Retinal pigment epithelial cell (primary cell): ENCODE data around the gene CAMTA2.

ENCODE experiments used
- DNase-seq: peaks from one replicate; pipeline ENCODE4 v3.0.0-alpha.2; 2010; ENCODE audit warnings: low read depth
- H3K4me3 ChIP-seq: 2 replicates; pipeline ENCODE4 v1.5.1; 2011; ENCODE audit warnings: mild to moderate bottlenecking, low read length, control low read depth, moderate library complexity
- TF ChIP-seq, protein P1 (sequence below): conservative IDR thresholded peaks from 2 replicates; pipeline ENCODE4 v1.5.1; 2011; ENCODE audit warnings: low read depth, low read length, control low read depth, inconsistent platforms

Gene CAMTA2

DNA sequence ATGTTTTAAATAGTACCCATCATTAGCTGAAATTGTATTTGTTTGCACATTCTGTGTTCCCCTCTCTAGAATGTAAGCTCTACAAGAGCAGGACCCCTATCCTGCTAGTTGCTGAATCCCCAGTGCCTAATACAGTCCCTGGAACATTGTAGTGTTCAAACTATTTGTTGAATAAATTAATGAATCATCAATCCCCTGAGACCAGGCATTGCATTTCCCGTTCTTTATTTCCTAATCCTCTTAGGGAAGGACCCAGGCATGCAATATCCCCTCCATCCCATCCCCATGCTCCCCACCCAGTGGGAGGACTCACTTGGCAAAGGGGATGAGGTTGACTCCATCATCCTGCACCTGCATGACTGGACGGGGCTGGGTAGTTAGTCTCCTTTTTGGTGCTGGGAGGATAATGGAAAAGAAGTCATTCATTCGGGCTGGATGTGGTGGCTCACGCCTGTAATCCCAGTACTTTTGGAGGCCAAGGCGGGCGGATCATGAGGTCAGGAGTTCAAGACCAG, 6.7 kb upstream of the CAMTA2 start:
- TF ChIP-seq, protein P1, sequence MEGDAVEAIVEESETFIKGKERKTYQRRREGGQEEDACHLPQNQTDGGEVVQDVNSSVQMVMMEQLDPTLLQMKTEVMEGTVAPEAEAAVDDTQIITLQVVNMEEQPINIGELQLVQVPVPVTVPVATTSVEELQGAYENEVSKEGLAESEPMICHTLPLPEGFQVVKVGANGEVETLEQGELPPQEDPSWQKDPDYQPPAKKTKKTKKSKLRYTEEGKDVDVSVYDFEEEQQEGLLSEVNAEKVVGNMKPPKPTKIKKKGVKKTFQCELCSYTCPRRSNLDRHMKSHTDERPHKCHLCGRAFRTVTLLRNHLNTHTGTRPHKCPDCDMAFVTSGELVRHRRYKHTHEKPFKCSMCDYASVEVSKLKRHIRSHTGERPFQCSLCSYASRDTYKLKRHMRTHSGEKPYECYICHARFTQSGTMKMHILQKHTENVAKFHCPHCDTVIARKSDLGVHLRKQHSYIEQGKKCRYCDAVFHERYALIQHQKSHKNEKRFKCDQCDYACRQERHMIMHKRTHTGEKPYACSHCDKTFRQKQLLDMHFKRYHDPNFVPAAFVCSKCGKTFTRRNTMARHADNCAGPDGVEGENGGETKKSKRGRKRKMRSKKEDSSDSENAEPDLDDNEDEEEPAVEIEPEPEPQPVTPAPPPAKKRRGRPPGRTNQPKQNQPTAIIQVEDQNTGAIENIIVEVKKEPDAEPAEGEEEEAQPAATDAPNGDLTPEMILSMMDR = no peak
- H3K4me3 ChIP-seq = no peak overlapping the region
- no peak for DNase-seq

DNA sequence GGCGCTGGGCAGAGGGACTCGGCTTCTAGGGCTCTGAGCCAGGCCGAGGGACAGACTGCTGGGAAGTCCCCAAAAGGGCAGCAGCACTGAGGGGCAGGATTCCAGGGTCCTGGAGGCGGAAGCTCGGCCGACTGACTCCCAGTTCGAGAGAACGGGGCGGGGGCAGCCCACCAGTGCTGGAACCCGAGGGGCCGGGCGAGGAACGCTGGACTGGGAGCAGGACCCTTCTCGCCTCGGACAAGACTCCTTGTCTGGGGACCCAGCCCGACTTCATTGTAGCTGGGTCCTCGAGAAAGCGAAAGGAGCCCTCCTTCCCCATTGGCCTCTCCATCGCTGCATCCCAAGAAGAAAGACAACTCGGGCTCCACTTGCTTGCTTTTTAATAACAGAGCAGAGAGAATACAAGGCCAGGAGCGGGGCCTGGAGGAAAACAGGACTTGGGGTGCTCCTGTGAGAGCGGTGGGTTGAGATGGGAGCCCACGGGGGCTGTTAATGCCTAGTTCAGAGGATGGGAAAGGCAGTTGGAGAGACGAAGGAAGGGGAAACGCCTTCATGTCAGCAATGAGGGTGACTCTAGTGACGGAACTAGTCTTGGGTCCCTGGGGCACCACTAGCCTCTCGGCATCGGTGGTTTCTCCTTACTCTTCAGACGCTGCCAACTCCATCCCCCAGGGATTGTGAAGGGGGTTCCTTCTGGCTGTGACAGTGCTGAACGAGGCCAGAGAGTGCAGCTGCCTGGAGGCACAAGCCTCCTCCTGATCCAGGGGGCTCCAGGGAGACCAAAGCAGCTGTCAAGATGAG, 492 bp upstream of the CAMTA2 start:
- DNase-seq = no peak
- H3K4me3 ChIP-seq = peak overlapping the region; percentile 77
- TF ChIP-seq, protein P1 = no peak

DNA sequence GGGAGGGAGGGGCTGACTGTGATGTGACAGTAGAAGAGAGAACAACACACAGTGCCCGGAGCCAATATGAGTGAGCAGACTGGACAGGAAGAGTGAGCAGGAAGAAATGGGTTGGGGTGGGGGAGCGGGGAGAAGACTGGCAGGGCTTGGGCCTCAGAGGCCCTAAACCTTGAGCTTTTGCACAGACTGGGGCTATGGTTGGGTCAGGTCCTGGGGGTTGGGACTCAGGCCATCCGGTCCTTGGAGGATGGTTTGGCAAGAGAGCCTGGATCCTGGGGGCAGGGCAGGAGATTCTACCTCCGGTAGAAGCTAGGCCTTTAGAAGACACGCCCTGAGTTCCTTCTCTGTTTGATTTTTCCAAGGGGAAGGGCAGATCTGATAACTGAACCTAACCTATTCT, 1.1 kb downstream of the CAMTA2 start:
- peak overlapping the region; percentile 77 for H3K4me3 ChIP-seq
- TF ChIP-seq, protein P1 = no peak
- DNase-seq = no peak

DNA sequence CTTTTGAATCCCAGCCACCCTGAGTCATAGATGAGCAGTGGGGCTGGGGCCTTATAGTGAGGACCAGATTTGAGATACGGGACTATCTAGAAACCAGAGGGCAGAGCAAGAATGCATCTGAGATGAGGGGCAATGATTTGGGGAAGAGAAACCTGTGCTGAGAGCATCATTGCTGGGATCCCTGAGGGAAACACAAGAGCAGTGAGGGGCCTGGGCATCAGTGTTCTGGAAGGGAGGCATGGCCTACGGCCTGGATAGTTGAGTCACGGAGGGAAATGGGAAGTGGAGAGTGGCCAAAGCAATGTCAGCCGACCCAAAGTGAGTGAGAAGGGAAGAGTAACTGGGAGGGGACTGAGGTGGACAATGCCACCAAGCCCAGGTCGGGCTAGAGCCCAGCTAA, 5.2 kb downstream of the CAMTA2 start:
- TF ChIP-seq, protein P1 = no peak
- no peak overlapping the region for H3K4me3 ChIP-seq
- DNase-seq = no peak

DNA sequence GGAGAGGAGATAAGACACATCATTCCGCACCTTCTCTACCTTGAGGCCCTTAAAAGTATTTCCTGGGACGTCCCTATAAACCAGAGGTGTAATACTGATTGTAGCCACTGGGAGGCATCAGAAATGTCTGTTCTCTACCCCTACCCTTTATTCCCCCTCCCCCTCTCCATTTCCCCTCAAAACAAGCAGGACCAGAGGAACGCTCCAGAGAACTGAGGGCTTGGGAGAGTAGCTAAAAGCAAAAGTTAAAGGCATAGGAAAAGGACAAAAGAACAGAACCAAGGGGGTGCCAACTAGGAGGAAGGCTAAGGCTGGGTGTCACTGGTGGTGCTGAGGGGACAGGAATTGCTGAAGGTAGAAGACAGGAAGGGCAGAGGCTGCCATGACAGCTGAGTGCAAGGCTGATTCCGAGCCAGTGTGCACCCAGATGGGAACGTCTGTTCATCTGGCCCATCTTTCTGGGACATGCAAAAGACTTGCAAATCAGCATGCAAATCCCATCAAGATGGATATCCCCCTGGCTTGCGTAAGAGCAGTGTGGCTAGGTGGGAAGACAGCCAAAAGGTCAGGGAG, 6.7 kb downstream of the CAMTA2 start:
- no peak for DNase-seq

DNA sequence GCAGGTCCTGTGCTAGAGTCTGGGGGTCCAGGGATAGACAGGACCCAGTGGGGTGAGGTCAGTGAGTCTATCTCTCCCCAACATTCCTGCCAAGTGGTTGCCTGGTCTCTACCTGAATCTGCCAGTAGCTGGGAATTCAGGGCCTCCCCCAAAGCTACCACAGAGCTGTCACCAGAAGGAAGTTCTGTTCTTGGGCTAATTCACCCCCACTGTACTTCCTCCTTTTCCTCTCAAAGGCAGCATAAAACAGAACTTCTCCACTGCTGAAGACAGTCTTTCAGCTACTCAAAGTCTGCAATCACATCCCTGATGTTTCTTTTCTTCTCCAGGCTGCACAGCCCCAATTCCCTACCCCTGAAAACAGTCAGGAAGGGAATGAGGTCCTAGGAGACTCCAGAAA, 8.7 kb downstream of the CAMTA2 start:
- DNase-seq = no peak
- TF ChIP-seq, protein P1 = no peak
- H3K4me3 ChIP-seq = no peak overlapping the region

More for the DNA sequence above, 6.7 kb downstream of the CAMTA2 start:
- TF ChIP-seq, protein P1 = peak; percentile 71
- H3K4me3 ChIP-seq = no peak overlapping the region

DNA sequence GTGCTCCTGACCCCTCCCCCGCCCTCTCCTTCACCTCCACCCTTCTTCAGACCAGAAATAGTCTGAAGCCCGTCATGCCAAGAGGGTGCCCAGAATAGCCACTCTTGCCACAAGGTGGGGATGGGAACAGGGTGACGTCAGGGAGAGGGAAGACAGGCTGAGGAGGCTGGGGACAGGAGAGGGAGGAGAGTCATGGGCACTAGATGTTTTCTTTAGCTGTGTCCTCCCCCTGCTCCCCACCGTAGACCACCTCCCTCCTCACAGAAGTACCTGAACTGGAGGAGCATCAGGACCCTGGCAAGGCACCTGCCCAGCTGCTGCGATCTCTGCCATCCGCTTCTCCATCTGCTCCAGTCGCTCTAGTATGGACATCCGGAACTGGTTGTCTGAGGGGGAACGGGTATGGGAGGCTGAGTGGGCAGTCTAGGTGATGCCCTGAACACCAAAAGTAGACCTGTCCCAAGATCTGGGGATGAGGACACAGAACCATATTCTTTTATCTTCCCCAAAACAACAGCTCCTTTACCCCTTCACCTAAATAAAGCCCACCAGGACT, 13.3 kb downstream of the CAMTA2 start:
- DNase-seq = no peak
- TF ChIP-seq, protein P1 = no peak
- H3K4me3 ChIP-seq = no peak overlapping the region
